ENCODE results near the gene PDS5B. TPM values are rescaled to one million over a fixed set of nuclear protein-coding genes. Genes with fewer than 3 reads are reported as not detected.

Gene PDS5B
- total RNA-seq, 1 experiment from 2014 or later = 26.5 TPM

DNA sequence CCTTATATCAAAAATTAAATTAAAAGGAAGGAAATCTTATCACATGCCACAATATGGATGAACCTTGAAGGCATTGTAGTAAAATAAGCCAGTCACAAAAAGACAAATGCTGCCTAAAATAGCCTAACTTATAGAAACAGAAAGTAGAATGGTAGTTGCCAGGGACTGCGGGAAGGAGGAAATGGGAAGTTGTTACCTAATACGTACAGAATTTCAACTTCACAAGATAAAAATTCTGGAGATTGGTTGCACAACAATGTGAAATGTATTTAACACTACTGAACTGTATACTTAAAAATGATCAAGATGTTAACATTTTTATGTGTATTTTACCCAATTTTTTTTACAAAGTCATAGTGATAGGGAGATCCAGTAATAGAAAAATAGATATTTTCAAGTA, 37.4 kb upstream of the PDS5B start:
- DNase-seq (ENCODE audit: low read depth, low spot score) = no peak
- no peaks in the 10 kb centered on the region for H3K79me2 ChIP-seq (ENCODE audit: insufficient read depth, low read length)
- no peaks in the 10 kb centered on the region for H3K27me3 ChIP-seq (ENCODE audit: insufficient read depth, low read length)
- no peaks in the 10 kb centered on the region for H4K20me1 ChIP-seq (ENCODE audit: insufficient read depth)
- no peak overlapping the region for H2AFZ ChIP-seq (ENCODE audit: low read depth, low read length, poor library complexity, severe bottlenecking)
- POLR2A ChIA-PET = no interaction called here
- intact Hi-C loops (cut with micrococcal nuclease) = no loop called here
- RAD21 ChIA-PET (ENCODE audit: low non-redundant PET in 1 of 2, low total read pairs in 2 of 2, uncharacterized antibody in 2 of 2, unreplicated experiment in 2 of 2) = no interaction called here
- H3K27ac ChIP-seq (ENCODE audit: low read depth, low read length) = no peak overlapping the region
- no peak overlapping the region for H3K4me3 ChIP-seq (replicated peaks in 1 of 2; ENCODE audit: low read depth in 1 of 2, low read length in 2 of 2)
- no peaks in the 10 kb centered on the region for H3K4me1 ChIP-seq (ENCODE audit: control insufficient read depth in 1 of 2, insufficient read depth in 2 of 2, low read length in 2 of 2)
- BruUV-seq (replicated peaks) = no TSS peak
- CTCF ChIA-PET = no interaction called here
- no peak for TF ChIP-seq SP1 (IDR thresholded peaks at IDR 0.05; ENCODE audit: low read depth)
- TF ChIP-seq, protein P1, sequence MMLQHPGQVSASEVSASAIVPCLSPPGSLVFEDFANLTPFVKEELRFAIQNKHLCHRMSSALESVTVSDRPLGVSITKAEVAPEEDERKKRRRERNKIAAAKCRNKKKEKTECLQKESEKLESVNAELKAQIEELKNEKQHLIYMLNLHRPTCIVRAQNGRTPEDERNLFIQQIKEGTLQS (IDR thresholded peaks at IDR 0.05) = no peak
- TF ChIP-seq EZH2 (IDR thresholded peaks at IDR 0.05) = no peak
- H3K4me2 ChIP-seq (ENCODE audit: low read length) = no peak overlapping the region
- no peaks in the 10 kb centered on the region for H3K9me2 ChIP-seq (ENCODE audit: insufficient read depth)
- H3K36me3 ChIP-seq (ENCODE audit: control insufficient read depth in 1 of 2, insufficient read depth in 2 of 2, low read length in 2 of 2) = no peaks in the 10 kb centered on the region
- no peaks in the 10 kb centered on the region for H3K9me3 ChIP-seq (ENCODE audit: control insufficient read depth in 1 of 2, insufficient read depth in 1 of 2, low read depth in 1 of 2, low read length in 2 of 2)
- no peak overlapping the region for H3K9ac ChIP-seq (ENCODE audit: low read length)
- ATAC-seq = no peak

DNA sequence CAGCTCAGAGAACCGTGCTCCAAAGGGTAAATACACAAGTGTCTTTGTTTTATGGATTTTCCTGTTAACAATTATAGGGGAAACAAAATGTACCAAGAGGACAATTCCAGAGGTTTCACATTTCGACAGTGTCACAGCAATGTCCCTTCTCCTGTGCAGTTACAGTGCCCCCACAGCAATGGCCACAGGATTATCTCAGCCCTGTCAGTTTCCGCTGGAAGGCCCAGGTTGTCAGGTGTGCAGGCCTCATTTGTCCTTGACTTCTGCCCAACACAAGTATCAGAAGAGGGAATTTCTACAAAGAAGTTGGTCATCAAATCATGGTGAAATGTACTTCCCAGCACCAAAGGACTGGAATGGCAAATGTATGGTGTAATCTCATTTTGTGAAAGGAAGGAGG, 36.5 kb upstream of the PDS5B start:
- ATAC-seq (no peak), DNase-seq (ENCODE audit: low read depth, low spot score) (no peak)
- Histone ChIP-seq H4K20me1 (ENCODE audit: insufficient read depth) (no peaks in the 10 kb centered on the region), H3K9me3 (ENCODE audit: control insufficient read depth in 1 of 2, insufficient read depth in 1 of 2, low read depth in 1 of 2, low read length in 2 of 2) (no peaks in the 10 kb centered on the region), H3K4me1 (ENCODE audit: control insufficient read depth in 1 of 2, insufficient read depth in 2 of 2, low read length in 2 of 2) (no peaks in the 10 kb centered on the region), H3K79me2 (ENCODE audit: insufficient read depth, low read length) (no peaks in the 10 kb centered on the region), H3K36me3 (ENCODE audit: control insufficient read depth in 1 of 2, insufficient read depth in 2 of 2, low read length in 2 of 2) (no peaks in the 10 kb centered on the region), H3K27me3 (ENCODE audit: insufficient read depth, low read length) (no peaks in the 10 kb centered on the region), H3K9ac (ENCODE audit: low read length) (no peak overlapping the region), H3K27ac (ENCODE audit: low read depth, low read length) (no peak overlapping the region), H3K9me2 (ENCODE audit: insufficient read depth) (no peaks in the 10 kb centered on the region), H3K4me3 (replicated peaks in 1 of 2; ENCODE audit: low read depth in 1 of 2, low read length in 2 of 2) (no peak overlapping the region), H2AFZ (ENCODE audit: low read depth, low read length, poor library complexity, severe bottlenecking) (no peak overlapping the region), H3K4me2 (ENCODE audit: low read length) (no peak overlapping the region)
- ChIA-PET POLR2A (no interaction called here), CTCF (no interaction called here), RAD21 (ENCODE audit: low non-redundant PET in 1 of 2, low total read pairs in 2 of 2, uncharacterized antibody in 2 of 2, unreplicated experiment in 2 of 2) (no interaction called here)
- intact Hi-C loops (cut with micrococcal nuclease) = no loop called here
- BruUV-seq (replicated peaks) = no TSS peak
- TF ChIP-seq, protein P2, sequence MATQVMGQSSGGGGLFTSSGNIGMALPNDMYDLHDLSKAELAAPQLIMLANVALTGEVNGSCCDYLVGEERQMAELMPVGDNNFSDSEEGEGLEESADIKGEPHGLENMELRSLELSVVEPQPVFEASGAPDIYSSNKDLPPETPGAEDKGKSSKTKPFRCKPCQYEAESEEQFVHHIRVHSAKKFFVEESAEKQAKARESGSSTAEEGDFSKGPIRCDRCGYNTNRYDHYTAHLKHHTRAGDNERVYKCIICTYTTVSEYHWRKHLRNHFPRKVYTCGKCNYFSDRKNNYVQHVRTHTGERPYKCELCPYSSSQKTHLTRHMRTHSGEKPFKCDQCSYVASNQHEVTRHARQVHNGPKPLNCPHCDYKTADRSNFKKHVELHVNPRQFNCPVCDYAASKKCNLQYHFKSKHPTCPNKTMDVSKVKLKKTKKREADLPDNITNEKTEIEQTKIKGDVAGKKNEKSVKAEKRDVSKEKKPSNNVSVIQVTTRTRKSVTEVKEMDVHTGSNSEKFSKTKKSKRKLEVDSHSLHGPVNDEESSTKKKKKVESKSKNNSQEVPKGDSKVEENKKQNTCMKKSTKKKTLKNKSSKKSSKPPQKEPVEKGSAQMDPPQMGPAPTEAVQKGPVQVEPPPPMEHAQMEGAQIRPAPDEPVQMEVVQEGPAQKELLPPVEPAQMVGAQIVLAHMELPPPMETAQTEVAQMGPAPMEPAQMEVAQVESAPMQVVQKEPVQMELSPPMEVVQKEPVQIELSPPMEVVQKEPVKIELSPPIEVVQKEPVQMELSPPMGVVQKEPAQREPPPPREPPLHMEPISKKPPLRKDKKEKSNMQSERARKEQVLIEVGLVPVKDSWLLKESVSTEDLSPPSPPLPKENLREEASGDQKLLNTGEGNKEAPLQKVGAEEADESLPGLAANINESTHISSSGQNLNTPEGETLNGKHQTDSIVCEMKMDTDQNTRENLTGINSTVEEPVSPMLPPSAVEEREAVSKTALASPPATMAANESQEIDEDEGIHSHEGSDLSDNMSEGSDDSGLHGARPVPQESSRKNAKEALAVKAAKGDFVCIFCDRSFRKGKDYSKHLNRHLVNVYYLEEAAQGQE (IDR thresholded peaks at IDR 0.05; ENCODE audit: low read depth) = no peak
- TF ChIP-seq, protein P3, sequence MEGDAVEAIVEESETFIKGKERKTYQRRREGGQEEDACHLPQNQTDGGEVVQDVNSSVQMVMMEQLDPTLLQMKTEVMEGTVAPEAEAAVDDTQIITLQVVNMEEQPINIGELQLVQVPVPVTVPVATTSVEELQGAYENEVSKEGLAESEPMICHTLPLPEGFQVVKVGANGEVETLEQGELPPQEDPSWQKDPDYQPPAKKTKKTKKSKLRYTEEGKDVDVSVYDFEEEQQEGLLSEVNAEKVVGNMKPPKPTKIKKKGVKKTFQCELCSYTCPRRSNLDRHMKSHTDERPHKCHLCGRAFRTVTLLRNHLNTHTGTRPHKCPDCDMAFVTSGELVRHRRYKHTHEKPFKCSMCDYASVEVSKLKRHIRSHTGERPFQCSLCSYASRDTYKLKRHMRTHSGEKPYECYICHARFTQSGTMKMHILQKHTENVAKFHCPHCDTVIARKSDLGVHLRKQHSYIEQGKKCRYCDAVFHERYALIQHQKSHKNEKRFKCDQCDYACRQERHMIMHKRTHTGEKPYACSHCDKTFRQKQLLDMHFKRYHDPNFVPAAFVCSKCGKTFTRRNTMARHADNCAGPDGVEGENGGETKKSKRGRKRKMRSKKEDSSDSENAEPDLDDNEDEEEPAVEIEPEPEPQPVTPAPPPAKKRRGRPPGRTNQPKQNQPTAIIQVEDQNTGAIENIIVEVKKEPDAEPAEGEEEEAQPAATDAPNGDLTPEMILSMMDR (IDR thresholded peaks at IDR 0.05 in 2 of 3, conservative IDR thresholded peaks at IDR 0.05 in 1 of 3; ENCODE audit: borderline replicate concordance in 1 of 3, insufficient read depth in 1 of 3, low read depth in 2 of 3, low read length in 2 of 3) = no peak
- TF ChIP-seq JUND (IDR thresholded peaks at IDR 0.05) (no peak), POLR2AphosphoS5 (IDR thresholded peaks at IDR 0.05; ENCODE audit: low read depth, low read length) (no peak), ELF1 (IDR thresholded peaks at IDR 0.05; ENCODE audit: borderline replicate concordance, low read depth) (no peak), EZH2phosphoT487 (IDR thresholded peaks at IDR 0.05; ENCODE audit: borderline replicate concordance) (no peak), CBX3 (IDR thresholded peaks at IDR 0.05; ENCODE audit: low read depth) (no peak), ZFX (IDR thresholded peaks at IDR 0.05) (no peak), SIN3A (IDR thresholded peaks at IDR 0.05; ENCODE audit: low read depth) (no peak)
- TF ChIP-seq, protein P4, sequence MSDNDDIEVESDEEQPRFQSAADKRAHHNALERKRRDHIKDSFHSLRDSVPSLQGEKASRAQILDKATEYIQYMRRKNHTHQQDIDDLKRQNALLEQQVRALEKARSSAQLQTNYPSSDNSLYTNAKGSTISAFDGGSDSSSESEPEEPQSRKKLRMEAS (IDR thresholded peaks at IDR 0.05) = no peak
- TF ChIP-seq, protein P5, sequence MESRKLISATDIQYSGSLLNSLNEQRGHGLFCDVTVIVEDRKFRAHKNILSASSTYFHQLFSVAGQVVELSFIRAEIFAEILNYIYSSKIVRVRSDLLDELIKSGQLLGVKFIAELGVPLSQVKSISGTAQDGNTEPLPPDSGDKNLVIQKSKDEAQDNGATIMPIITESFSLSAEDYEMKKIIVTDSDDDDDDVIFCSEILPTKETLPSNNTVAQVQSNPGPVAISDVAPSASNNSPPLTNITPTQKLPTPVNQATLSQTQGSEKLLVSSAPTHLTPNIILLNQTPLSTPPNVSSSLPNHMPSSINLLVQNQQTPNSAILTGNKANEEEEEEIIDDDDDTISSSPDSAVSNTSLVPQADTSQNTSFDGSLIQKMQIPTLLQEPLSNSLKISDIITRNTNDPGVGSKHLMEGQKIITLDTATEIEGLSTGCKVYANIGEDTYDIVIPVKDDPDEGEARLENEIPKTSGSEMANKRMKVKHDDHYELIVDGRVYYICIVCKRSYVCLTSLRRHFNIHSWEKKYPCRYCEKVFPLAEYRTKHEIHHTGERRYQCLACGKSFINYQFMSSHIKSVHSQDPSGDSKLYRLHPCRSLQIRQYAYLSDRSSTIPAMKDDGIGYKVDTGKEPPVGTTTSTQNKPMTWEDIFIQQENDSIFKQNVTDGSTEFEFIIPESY (IDR thresholded peaks at IDR 0.05; ENCODE audit: extremely low read depth, insufficient replicate concordance, low read length) = no peak

Data from HCT116 (cell line).